Choroid plexus epithelial cell (primary cell): ENCODE data around the gene SLC26A6.

Source experiments
- DNase-seq: peaks from one replicate; pipeline ENCODE4 v3.0.0-alpha.2; 2010; ENCODE audit warnings: low read depth
- H3K4me3 ChIP-seq: 2 replicates; pipeline ENCODE4 v1.5.1; 2011; ENCODE audit warnings: low read depth, mild to moderate bottlenecking, control low read depth, low read length, moderate library complexity
- CTCF ChIP-seq: conservative IDR thresholded peaks from 2 replicates; pipeline ENCODE4 v1.5.1; 2011; ENCODE audit warnings: low read depth, mild to moderate bottlenecking, control low read depth, inconsistent platforms, low read length, moderate library complexity

Gene SLC26A6

DNA sequence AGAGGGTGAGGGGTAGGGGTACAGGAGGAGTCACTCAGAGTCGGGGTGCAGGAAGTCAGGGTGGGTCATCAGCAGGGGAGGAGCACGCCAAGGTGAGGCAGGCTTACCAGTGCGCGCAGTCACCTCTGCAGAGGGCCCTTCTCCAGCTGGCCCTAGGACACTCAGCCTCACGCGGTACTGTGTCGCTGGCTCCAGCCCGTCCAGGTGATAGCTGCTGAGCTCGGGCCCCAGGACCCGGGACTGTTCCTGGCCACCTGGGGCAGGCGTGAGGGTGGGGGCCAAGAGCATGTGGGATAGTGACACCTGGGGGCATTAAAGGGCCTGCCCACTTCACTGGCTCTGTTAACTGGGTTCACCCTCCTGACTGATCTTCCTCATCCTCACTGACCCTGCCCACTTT is 47.6 kb downstream of the SLC26A6 start:
- no peak for TF ChIP-seq CTCF
- DNase-seq: no peak
- H3K4me3 ChIP-seq: no peak overlapping the region

GRCh38 chr3:48585411-48585810 is 49.9 kb downstream of the SLC26A6 start:
- DNase-seq: no peak
- no peak overlapping the region for H3K4me3 ChIP-seq
- TF ChIP-seq CTCF: no peak

GRCh38 chr3:48584836-48585235 is 50.4 kb downstream of the SLC26A6 start:
- TF ChIP-seq CTCF: no peak
- H3K4me3 ChIP-seq: no peak overlapping the region
- no peak for DNase-seq

- no peak for TF ChIP-seq CTCF
- DNase-seq: no peak
- H3K4me3 ChIP-seq: no peak overlapping the region
Observed at GRCh38 chr3:48581621-48582481, 53.4 kb downstream of the SLC26A6 start.

GRCh38 chr3:48576647-48577046 is 58.6 kb downstream of the SLC26A6 start:
- no peak for TF ChIP-seq CTCF
- H3K4me3 ChIP-seq: no peak overlapping the region
- no peak for DNase-seq
